Measurements from ENCODE around the gene SNTB2.

GRCh38 chr16:69187446-69188235 is 677 bp downstream of the SNTB2 start:
- TF ChIP-seq RCOR1 (IDR thresholded peaks at IDR 0.05; ENCODE audit: low read length) = no peak
- TF ChIP-seq CTCF (IDR thresholded peaks at IDR 0.05) = no peak
- no peak; the same call in 1 of the 2 replicates for TF ChIP-seq NFIC (IDR thresholded peaks at IDR 0.05; ENCODE audit: borderline replicate concordance)
- no peak for TF ChIP-seq TAF1 (IDR thresholded peaks at IDR 0.05; ENCODE audit: borderline replicate concordance, low read depth, low read length)
- no peak for TF ChIP-seq RAD21 (IDR thresholded peaks at IDR 0.05; ENCODE audit: low read length)
- no peak for TF ChIP-seq FOXM1 (IDR thresholded peaks at IDR 0.05; ENCODE audit: low read depth)
- no peak for TF ChIP-seq PBX3 (IDR thresholded peaks at IDR 0.05)
- TF ChIP-seq POLR2AphosphoS5 (IDR thresholded peaks at IDR 0.05; ENCODE audit: low read depth, low read length) = no peak
- no peak for TF ChIP-seq MAX (IDR thresholded peaks at IDR 0.05; ENCODE audit: low read depth)
- no peak for TF ChIP-seq YY1 (IDR thresholded peaks at IDR 0.05; ENCODE audit: low read depth)
- no peak for TF ChIP-seq ZBTB33 (IDR thresholded peaks at IDR 0.05; ENCODE audit: borderline replicate concordance, low read depth)
- 0 out of 2 replicates have a peak, but pooled peaks have one; percentile 23 for TF ChIP-seq MXI1 (IDR thresholded peaks at IDR 0.05; ENCODE audit: low read depth, low read length)
- TF ChIP-seq SIN3A (IDR thresholded peaks at IDR 0.05; ENCODE audit: borderline replicate concordance, low read depth, low read length) = no peak
- no peak for TF ChIP-seq USF1 (IDR thresholded peaks at IDR 0.05; ENCODE audit: borderline replicate concordance, low read depth)

All from SK-N-SH (cell line).